ENCODE measurements around the gene PURA.

PURA gene

GRCh38 chr5:140114341-140115185, 654 bp downstream of the PURA start:
- H3K36me3 ChIP-seq (ENCODE audit: control insufficient read depth in 5 of 5, insufficient read depth in 5 of 5, low read length in 5 of 5): no peaks in the 10 kb centered on the region
- peak overlapping the region; percentile 57 to 88 (median 80) for H3K9ac ChIP-seq (ENCODE audit: low read length in 5 of 5)
- no peaks in the 10 kb centered on the region for H3K9me3 ChIP-seq (ENCODE audit: control insufficient read depth in 5 of 5, low read length in 5 of 5)
- peaks cover 0 to 58% (median 57%) of the 10 kb centered on the region in 5 donors for H3K4me1 ChIP-seq (ENCODE audit: control insufficient read depth in 5 of 5, insufficient read depth in 5 of 5, low read length in 5 of 5)
- H3K4me3 ChIP-seq (ENCODE audit: low read depth in 1 of 5, low read length in 5 of 5): peak overlapping the region; percentile 78 to 93 (median 88)
- H3K27me3 ChIP-seq (ENCODE audit: control insufficient read depth in 5 of 5, insufficient read depth in 4 of 5, low read length in 5 of 5): no peaks in the 10 kb centered on the region
- peak overlapping the region; percentile 81 for H3K27ac ChIP-seq (ENCODE audit: low read depth, low read length)

GRCh38 chr5:140115186-140115500, 1.2 kb downstream of the PURA start:
- Histone ChIP-seq H3K27me3 (ENCODE audit: control insufficient read depth in 5 of 5, insufficient read depth in 4 of 5, low read length in 5 of 5) (no peaks in the 10 kb centered on the region), H3K27ac (ENCODE audit: low read depth, low read length) (peak overlapping the region; percentile 81), H3K4me1 (ENCODE audit: control insufficient read depth in 5 of 5, insufficient read depth in 5 of 5, low read length in 5 of 5) (peaks cover 0 to 58% (median 55%) of the 10 kb centered on the region in 5 donors), H3K9ac (ENCODE audit: low read length in 5 of 5) (peak overlapping the region in 3 of 5 donors; percentile 57 to 88 (median 83)), H3K9me3 (ENCODE audit: control insufficient read depth in 5 of 5, low read length in 5 of 5) (no peaks in the 10 kb centered on the region), H3K4me3 (ENCODE audit: low read depth in 1 of 5, low read length in 5 of 5) (peak overlapping the region; percentile 78 to 93 (median 88)), H3K36me3 (ENCODE audit: control insufficient read depth in 5 of 5, insufficient read depth in 5 of 5, low read length in 5 of 5) (no peaks in the 10 kb centered on the region)

GRCh38 chr5:140116716-140117115, 2.8 kb downstream of the PURA start:
- H3K36me3 ChIP-seq (ENCODE audit: control insufficient read depth in 5 of 5, insufficient read depth in 5 of 5, low read length in 5 of 5): no peaks in the 10 kb centered on the region
- H3K27me3 ChIP-seq (ENCODE audit: control insufficient read depth in 5 of 5, insufficient read depth in 4 of 5, low read length in 5 of 5): no peaks in the 10 kb centered on the region
- no peak overlapping the region for H3K4me3 ChIP-seq (ENCODE audit: low read depth in 1 of 5, low read length in 5 of 5)
- H3K4me1 ChIP-seq (ENCODE audit: control insufficient read depth in 5 of 5, insufficient read depth in 5 of 5, low read length in 5 of 5): peaks cover 0 to 58% (median 50%) of the 10 kb centered on the region in 5 donors
- H3K27ac ChIP-seq (ENCODE audit: low read depth, low read length): no peak overlapping the region
- H3K9ac ChIP-seq (ENCODE audit: low read length in 5 of 5): peak overlapping the region in 1 of 5 donors; percentile 20
- no peaks in the 10 kb centered on the region for H3K9me3 ChIP-seq (ENCODE audit: control insufficient read depth in 5 of 5, low read length in 5 of 5)

GRCh38 chr5:140117523-140117922, 3.6 kb downstream of the PURA start:
- no peaks in the 10 kb centered on the region for H3K27me3 ChIP-seq (ENCODE audit: control insufficient read depth in 5 of 5, insufficient read depth in 4 of 5, low read length in 5 of 5)
- peaks cover 0 to 52% (median 42%) of the 10 kb centered on the region in 5 donors for H3K4me1 ChIP-seq (ENCODE audit: control insufficient read depth in 5 of 5, insufficient read depth in 5 of 5, low read length in 5 of 5)
- H3K4me3 ChIP-seq (ENCODE audit: low read depth in 1 of 5, low read length in 5 of 5): no peak overlapping the region
- H3K36me3 ChIP-seq (ENCODE audit: control insufficient read depth in 5 of 5, insufficient read depth in 5 of 5, low read length in 5 of 5): no peaks in the 10 kb centered on the region
- no peak overlapping the region for H3K27ac ChIP-seq (ENCODE audit: low read depth, low read length)
- no peak overlapping the region for H3K9ac ChIP-seq (ENCODE audit: low read length in 5 of 5)
- H3K9me3 ChIP-seq (ENCODE audit: control insufficient read depth in 5 of 5, low read length in 5 of 5): no peaks in the 10 kb centered on the region

- Histone ChIP-seq H3K4me1 (ENCODE audit: control insufficient read depth in 5 of 5, insufficient read depth in 5 of 5, low read length in 5 of 5) (peaks cover 0 to 44% (median 33%) of the 10 kb centered on the region in 5 donors), H3K9me3 (ENCODE audit: control insufficient read depth in 5 of 5, low read length in 5 of 5) (no peaks in the 10 kb centered on the region), H3K27ac (ENCODE audit: low read depth, low read length) (no peak overlapping the region), H3K4me3 (ENCODE audit: low read depth in 1 of 5, low read length in 5 of 5) (no peak overlapping the region), H3K27me3 (ENCODE audit: control insufficient read depth in 5 of 5, insufficient read depth in 4 of 5, low read length in 5 of 5) (no peaks in the 10 kb centered on the region), H3K36me3 (ENCODE audit: control insufficient read depth in 5 of 5, insufficient read depth in 5 of 5, low read length in 5 of 5) (no peaks in the 10 kb centered on the region), H3K9ac (ENCODE audit: low read length in 5 of 5) (no peak overlapping the region)
Observed at GRCh38 chr5:140118302-140118936, 4.5 kb downstream of the PURA start.

GRCh38 chr5:140125637-140126036, 11.7 kb downstream of the PURA start, which contains the start of gene IGIP:
Gene IGIP (plus strand): TSS chr5:140125937. CDS start chr5:140128477, 2,540 bp downstream.
- H3K27ac ChIP-seq (ENCODE audit: low read depth, low read length): no peak within 1 kb of the TSS
- H3K4me3 ChIP-seq (ENCODE audit: low read depth in 1 of 5, low read length in 5 of 5): no peak within 1 kb of the TSS
- H3K4me1 ChIP-seq (ENCODE audit: control insufficient read depth in 5 of 5, insufficient read depth in 5 of 5, low read length in 5 of 5): peaks cover 0 to 3% (median 0%) of the 10 kb centered on the region in 5 donors
- no peaks in the 10 kb centered on the region for H3K36me3 ChIP-seq (ENCODE audit: control insufficient read depth in 5 of 5, insufficient read depth in 5 of 5, low read length in 5 of 5)
- H3K27me3 ChIP-seq (ENCODE audit: control insufficient read depth in 5 of 5, insufficient read depth in 4 of 5, low read length in 5 of 5): no peaks in the 10 kb centered on the region
- H3K9me3 ChIP-seq (ENCODE audit: control insufficient read depth in 5 of 5, low read length in 5 of 5): no peaks in the 10 kb centered on the region
- no peak within 1 kb of the TSS for H3K9ac ChIP-seq (ENCODE audit: low read length in 5 of 5)

- Histone ChIP-seq H3K4me3 (ENCODE audit: low read depth in 1 of 5, low read length in 5 of 5) (no peak overlapping the region), H3K4me1 (ENCODE audit: control insufficient read depth in 5 of 5, insufficient read depth in 5 of 5, low read length in 5 of 5) (peaks cover 0 to 2% (median 0%) of the 10 kb centered on the region in 5 donors), H3K27me3 (ENCODE audit: control insufficient read depth in 5 of 5, insufficient read depth in 4 of 5, low read length in 5 of 5) (no peaks in the 10 kb centered on the region), H3K36me3 (ENCODE audit: control insufficient read depth in 5 of 5, insufficient read depth in 5 of 5, low read length in 5 of 5) (no peaks in the 10 kb centered on the region), H3K9ac (ENCODE audit: low read length in 5 of 5) (no peak overlapping the region), H3K9me3 (ENCODE audit: control insufficient read depth in 5 of 5, low read length in 5 of 5) (no peaks in the 10 kb centered on the region), H3K27ac (ENCODE audit: low read depth, low read length) (no peak overlapping the region)
Observed at GRCh38 chr5:140126315-140127012, 12.6 kb downstream of the PURA start.

- no peaks in the 10 kb centered on the region for H3K9me3 ChIP-seq (ENCODE audit: control insufficient read depth in 5 of 5, low read length in 5 of 5)
- H3K4me3 ChIP-seq (ENCODE audit: low read depth in 1 of 5, low read length in 5 of 5): no peak overlapping the region
- H3K27me3 ChIP-seq (ENCODE audit: control insufficient read depth in 5 of 5, insufficient read depth in 4 of 5, low read length in 5 of 5): no peaks in the 10 kb centered on the region
- H3K4me1 ChIP-seq (ENCODE audit: control insufficient read depth in 5 of 5, insufficient read depth in 5 of 5, low read length in 5 of 5): peaks cover 0 to 16% (median 9%) of the 10 kb centered on the region in 5 donors
- no peak overlapping the region for H3K9ac ChIP-seq (ENCODE audit: low read length in 5 of 5)
- H3K36me3 ChIP-seq (ENCODE audit: control insufficient read depth in 5 of 5, insufficient read depth in 5 of 5, low read length in 5 of 5): no peaks in the 10 kb centered on the region
- no peak overlapping the region for H3K27ac ChIP-seq (ENCODE audit: low read depth, low read length)
Observed at GRCh38 chr5:140128376-140128775, 14.5 kb downstream of the PURA start.

- Histone ChIP-seq H3K27ac (ENCODE audit: low read depth, low read length) (no peak overlapping the region), H3K9me3 (ENCODE audit: control insufficient read depth in 5 of 5, low read length in 5 of 5) (no peaks in the 10 kb centered on the region), H3K4me1 (ENCODE audit: control insufficient read depth in 5 of 5, insufficient read depth in 5 of 5, low read length in 5 of 5) (peaks cover 0 to 16% (median 9%) of the 10 kb centered on the region in 5 donors), H3K27me3 (ENCODE audit: control insufficient read depth in 5 of 5, insufficient read depth in 4 of 5, low read length in 5 of 5) (no peaks in the 10 kb centered on the region), H3K36me3 (ENCODE audit: control insufficient read depth in 5 of 5, insufficient read depth in 5 of 5, low read length in 5 of 5) (no peaks in the 10 kb centered on the region), H3K4me3 (ENCODE audit: low read depth in 1 of 5, low read length in 5 of 5) (no peak overlapping the region), H3K9ac (ENCODE audit: low read length in 5 of 5) (no peak overlapping the region)
Observed at GRCh38 chr5:140130949-140131733, 17.2 kb downstream of the PURA start.
